Thyroid gland (tissue), 4 donors: Measurements from ENCODE around the gene CCDC34. TPM values are rescaled to one million over a fixed set of nuclear protein-coding genes. Genes with fewer than 3 reads are reported as not detected.

Experiments
- DNase-seq, 2 donors: peaks; one replicate each; pipeline ENCODE4 v3.0.0-alpha.2; 2019
- H3K27ac ChIP-seq, 3 donors: fragments of 200-600 bp; sonication (generic); 1 replicate in 2 of 3; 2 replicates in 1 of 3; pipeline ENCODE4 v1.5.1; 2016 to 2019; ENCODE audit warnings: mild to moderate bottlenecking in 1 of 3, moderate library complexity in 1 of 3
- H3K27me3 ChIP-seq: fragments of 200-600 bp; sonication (generic); one replicate; pipeline ENCODE4 v1.5.1; 2019
- H3K36me3 ChIP-seq, 2 donors: fragments of 200-600 bp; sonication (generic); one replicate each; pipeline ENCODE4 v1.5.1; 2016 to 2019
- H3K4me1 ChIP-seq, 2 donors: fragments of 200-600 bp; sonication (generic); one replicate each; pipeline ENCODE4 v1.5.1; 2017 to 2019
- H3K4me3 ChIP-seq, 3 donors: fragments of 200-600 bp; sonication (generic); replicated peaks in 1 of 3; 1 replicate in 2 of 3; 2 replicates in 1 of 3; pipeline ENCODE4 v1.5.1; 2016; ENCODE audit warnings: mild to moderate bottlenecking in 1 of 3
- H3K9me3 ChIP-seq: fragments of 200-600 bp; sonication (generic); one replicate; pipeline ENCODE4 v1.5.1; 2017
- POLR2A ChIP-seq, 2 donors: fragments of 450-650 bp; IDR thresholded peaks; one replicate each; pipeline ENCODE4 v1.6.1; 2017; ENCODE audit warnings: antibody characterized with exemption in 2 of 2, mild to moderate bottlenecking in 2 of 2, moderate library complexity in 1 of 2
- WGBS, 2 donors: methylation state at CpG; one replicate each; pipeline ENCODE4 v1.1.5; 2017; 5-methylcytosine and 5-hydroxymethylcytosine counted together
- intact Hi-C: fragments of 100-400 bp; cut with DNase I; formaldehyde crosslinking; loops from one replicate; pipeline ENCODE4 v1.15.1; 2023
- total RNA-seq, 4 donors: library from RNA; depleted of rRNA; stranded (reverse); fragments of >200 nt; gene quantifications; one replicate each; pipeline ENCODE4 v1.2.3, GENCODE V29; 2016
- TF ChIP-seq, protein P1 (sequence below), 6 experiments: fragments of 200-600 bp in 3 of 6; fragments of 450-650 bp in 3 of 6; sonication (generic) in 3 of 6; IDR thresholded peaks; one replicate each; pipeline ENCODE4 v1.5.1; 2016 to 2019; ENCODE audit warnings: antibody characterized with exemption in 6 of 6, mild to moderate bottlenecking in 2 of 6, inconsistent platforms in 1 of 6, moderate library complexity in 1 of 6

Gene CCDC34
- 1 to 10 TPM; 2.1 to 4.6 (median 3.9) TPM for total RNA-seq

- intact Hi-C loops, result no loop called here
- Histone ChIP-seq H3K27me3 (no peaks in the 10 kb centered on the region), H3K4me3 (peak within 1 kb of the TSS; percentile 42 to 87 (median 80)), H3K9me3 (no peaks in the 10 kb centered on the region), H3K4me1 (peaks cover 6 to 10% of the 10 kb centered on the region in 2 donors), H3K27ac (peak within 1 kb of the TSS; percentile 12 to 52 (median 42)), H3K36me3 (peaks cover 3 to 6% of the 10 kb centered on the region in 2 donors)
- TF ChIP-seq POLR2A (IDR thresholded peaks at IDR 0.05), result peak in 1 of 2 donors; percentile 54
- TF ChIP-seq, protein P1, sequence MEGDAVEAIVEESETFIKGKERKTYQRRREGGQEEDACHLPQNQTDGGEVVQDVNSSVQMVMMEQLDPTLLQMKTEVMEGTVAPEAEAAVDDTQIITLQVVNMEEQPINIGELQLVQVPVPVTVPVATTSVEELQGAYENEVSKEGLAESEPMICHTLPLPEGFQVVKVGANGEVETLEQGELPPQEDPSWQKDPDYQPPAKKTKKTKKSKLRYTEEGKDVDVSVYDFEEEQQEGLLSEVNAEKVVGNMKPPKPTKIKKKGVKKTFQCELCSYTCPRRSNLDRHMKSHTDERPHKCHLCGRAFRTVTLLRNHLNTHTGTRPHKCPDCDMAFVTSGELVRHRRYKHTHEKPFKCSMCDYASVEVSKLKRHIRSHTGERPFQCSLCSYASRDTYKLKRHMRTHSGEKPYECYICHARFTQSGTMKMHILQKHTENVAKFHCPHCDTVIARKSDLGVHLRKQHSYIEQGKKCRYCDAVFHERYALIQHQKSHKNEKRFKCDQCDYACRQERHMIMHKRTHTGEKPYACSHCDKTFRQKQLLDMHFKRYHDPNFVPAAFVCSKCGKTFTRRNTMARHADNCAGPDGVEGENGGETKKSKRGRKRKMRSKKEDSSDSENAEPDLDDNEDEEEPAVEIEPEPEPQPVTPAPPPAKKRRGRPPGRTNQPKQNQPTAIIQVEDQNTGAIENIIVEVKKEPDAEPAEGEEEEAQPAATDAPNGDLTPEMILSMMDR (IDR thresholded peaks at IDR 0.05), result no peak
- WGBS, 2 donors, result 1% methylated on average over 26 to 57 of the region's 57 CpGs
- peak; percentile 91 to 92 for DNase-seq
Observed at GRCh38 chr11:27362749-27363575, at the start of gene CCDC34. Gene CCDC34 (minus strand): TSS chr11:27363215. CDS start chr11:27363194, 21 bp downstream.

DNA sequence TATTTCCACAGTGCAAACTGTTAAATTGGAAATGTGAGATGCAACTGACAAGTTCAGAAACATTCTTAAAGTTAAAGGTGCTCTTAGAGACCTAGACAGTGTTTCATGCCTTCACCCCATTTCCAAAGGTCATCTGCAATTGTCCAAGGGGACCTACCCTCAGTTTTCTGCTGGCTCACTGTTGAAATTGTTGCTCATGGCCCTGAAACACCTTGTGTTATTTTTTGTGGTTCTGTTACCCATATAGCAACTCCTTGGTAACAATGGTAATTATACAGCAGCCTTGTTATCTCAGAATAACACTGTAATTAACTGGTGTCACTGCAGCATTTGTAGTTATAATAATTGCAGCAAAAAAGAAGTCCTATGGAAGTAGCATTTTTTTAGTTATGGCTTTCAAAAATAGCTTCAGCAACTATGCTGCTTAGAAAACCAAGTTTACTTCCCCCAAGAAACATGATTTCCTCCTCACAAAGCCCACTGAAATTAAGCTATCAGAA, 49.2 kb upstream of the CCDC34 start:
- no peak for TF ChIP-seq POLR2A (IDR thresholded peaks at IDR 0.05)
- TF ChIP-seq, protein P1 (IDR thresholded peaks at IDR 0.05), result no peak
- intact Hi-C loops, result no loop called here
- H3K27me3 ChIP-seq, result no peaks in the 10 kb centered on the region
- DNase-seq, result no peak
- H3K4me3 ChIP-seq, result no peak overlapping the region
- H3K9me3 ChIP-seq, result no peaks in the 10 kb centered on the region
- H3K4me1 ChIP-seq, result no peaks in the 10 kb centered on the region
- H3K27ac ChIP-seq, result no peak overlapping the region
- no peaks in the 10 kb centered on the region for H3K36me3 ChIP-seq

GRCh38 chr11:27411328-27411727, 48.3 kb upstream of the CCDC34 start:
- intact Hi-C loops, result no loop called here
- TF ChIP-seq, protein P1 (IDR thresholded peaks at IDR 0.05), result no peak
- no peak for TF ChIP-seq POLR2A (IDR thresholded peaks at IDR 0.05)
- Histone ChIP-seq H3K36me3 (no peaks in the 10 kb centered on the region), H3K9me3 (no peaks in the 10 kb centered on the region), H3K27ac (no peak overlapping the region), H3K4me3 (no peak overlapping the region), H3K27me3 (no peaks in the 10 kb centered on the region), H3K4me1 (peaks cover 2 to 5% of the 10 kb centered on the region in 2 donors)
- DNase-seq, result no peak

GRCh38 chr11:27410272-27410671, 47.3 kb upstream of the CCDC34 start:
- Histone ChIP-seq H3K27ac (no peak overlapping the region), H3K4me1 (peaks cover 6 to 15% of the 10 kb centered on the region in 2 donors), H3K36me3 (no peaks in the 10 kb centered on the region), H3K9me3 (no peaks in the 10 kb centered on the region), H3K4me3 (no peak overlapping the region), H3K27me3 (no peaks in the 10 kb centered on the region)
- TF ChIP-seq, protein P1 (IDR thresholded peaks at IDR 0.05), result no peak
- TF ChIP-seq POLR2A (IDR thresholded peaks at IDR 0.05), result no peak
- intact Hi-C loops, result no loop called here
- DNase-seq, result no peak
- WGBS, 2 donors, result 89 to 94% methylated on average over 1 of the region's 1 CpG

DNA sequence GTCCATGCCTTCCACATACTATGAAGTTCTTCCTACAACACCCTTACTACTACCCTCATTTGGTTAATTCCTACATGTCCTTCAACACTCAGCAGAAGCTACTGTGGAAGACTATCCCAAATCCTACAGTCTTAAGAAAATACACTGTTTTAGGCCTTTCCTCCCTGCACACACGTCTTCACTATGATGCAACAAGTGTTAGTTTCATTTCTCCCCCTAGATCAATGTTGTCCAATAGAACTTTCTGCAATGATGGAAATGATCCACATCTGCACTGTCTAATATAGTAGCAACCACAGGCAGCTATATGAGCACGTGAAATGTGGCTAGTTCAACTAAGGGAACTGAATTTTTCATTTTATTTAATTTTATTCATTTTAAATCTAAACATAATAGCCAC, 46.7 kb upstream of the CCDC34 start:
- peaks cover 11 to 20% of the 10 kb centered on the region in 2 donors for H3K4me1 ChIP-seq
- TF ChIP-seq, protein P1 (IDR thresholded peaks at IDR 0.05), result no peak
- no peak for TF ChIP-seq POLR2A (IDR thresholded peaks at IDR 0.05)
- H3K36me3 ChIP-seq, result no peaks in the 10 kb centered on the region
- no peak overlapping the region for H3K4me3 ChIP-seq
- H3K27ac ChIP-seq, result no peak overlapping the region
- H3K27me3 ChIP-seq, result no peaks in the 10 kb centered on the region
- no peak for DNase-seq
- intact Hi-C loops, result no loop called here
- 83 to 86% methylated on average over 2 of the region's 2 CpGs for WGBS, 2 donors
- H3K9me3 ChIP-seq, result no peaks in the 10 kb centered on the region
